Activated T-helper 17 cell treated with anti-CD3 and anti-CD28 coated beads, Interleukin-2, amount 50 U/mL, for 72 hours (primary cell): Measurements from ENCODE around the gene CALN1. TPM values are rescaled to one million over a fixed set of nuclear protein-coding genes. Genes with fewer than 3 reads are reported as not detected.
"Not testable (repeated sequence)": the region's sequence is repeated elsewhere in the genome, so short reads cannot be mapped to it uniquely, and the experiment has no call there.

Experiments
- ATAC-seq: fragments of 150-1000 bp; cut with Tn5 transposase; replicated peaks from 2 replicates; pipeline ENCODE4 v1.10.0; 2021; ENCODE audit warnings: mild to moderate bottlenecking, moderate library complexity
- H3K27ac Mint-ChIP-seq: one replicate; pipeline ENCODE4 v1.8.0; 2022; ENCODE audit warnings: mixed read lengths
- H3K27me3 Mint-ChIP-seq: one replicate; pipeline ENCODE4 v1.8.0; 2022; ENCODE audit warnings: mixed read lengths
- H3K36me3 Mint-ChIP-seq: one replicate; pipeline ENCODE4 v1.8.0; 2022; ENCODE audit warnings: low read depth, mild to moderate bottlenecking, mixed read lengths
- H3K4me1 Mint-ChIP-seq: one replicate; pipeline ENCODE4 v1.8.0; 2022; ENCODE audit warnings: mixed read lengths
- H3K4me3 Mint-ChIP-seq: one replicate; pipeline ENCODE4 v1.8.0; 2022; ENCODE audit warnings: mild to moderate bottlenecking, mixed read lengths
- H3K9me3 Mint-ChIP-seq: one replicate; pipeline ENCODE4 v1.8.0; 2022; ENCODE audit warnings: mixed read lengths
- total RNA-seq, 2 donors: library from RNA; stranded (reverse); gene quantifications; one replicate each; pipeline ENCODE4 v1.2.3, GENCODE V29; 2022

Gene CALN1
- total RNA-seq, 2 donors from 2014 or later: not detected

DNA sequence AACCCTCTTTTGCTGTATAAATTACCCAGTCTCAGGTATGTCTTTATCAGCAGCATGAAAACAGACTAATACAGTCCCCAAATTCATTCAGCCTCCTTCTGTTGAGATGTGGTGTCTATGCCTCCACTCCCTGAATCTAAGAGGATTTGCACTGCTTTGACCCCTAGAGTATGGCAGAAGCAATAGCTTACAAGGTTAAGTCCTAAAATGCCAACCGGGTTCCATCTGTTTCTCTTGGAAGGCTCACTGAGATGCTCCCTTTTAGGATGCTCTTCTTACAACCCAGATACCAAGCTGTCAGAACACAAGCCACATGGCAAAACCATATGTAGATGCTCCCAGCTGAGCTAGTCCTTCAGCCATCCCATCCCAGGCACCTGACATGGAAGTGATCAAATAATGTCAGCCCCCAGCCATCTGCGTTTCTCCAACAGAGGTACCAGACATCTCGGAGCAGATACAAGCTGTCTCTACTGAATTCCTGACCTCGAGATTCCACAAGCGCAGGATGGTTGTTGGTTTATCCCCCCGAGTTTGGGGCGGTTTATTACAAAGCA, 20.2 kb downstream of the CALN1 start:
- no peak overlapping the region for H3K27ac Mint-ChIP-seq
- peaks cover 9% of the 10 kb centered on the region for H3K9me3 Mint-ChIP-seq
- no peaks in the 10 kb centered on the region for H3K4me1 Mint-ChIP-seq
- no peaks in the 10 kb centered on the region for H3K27me3 Mint-ChIP-seq
- H3K36me3 Mint-ChIP-seq: no peaks in the 10 kb centered on the region
- H3K4me3 Mint-ChIP-seq: no peak overlapping the region
- ATAC-seq: no peak

DNA sequence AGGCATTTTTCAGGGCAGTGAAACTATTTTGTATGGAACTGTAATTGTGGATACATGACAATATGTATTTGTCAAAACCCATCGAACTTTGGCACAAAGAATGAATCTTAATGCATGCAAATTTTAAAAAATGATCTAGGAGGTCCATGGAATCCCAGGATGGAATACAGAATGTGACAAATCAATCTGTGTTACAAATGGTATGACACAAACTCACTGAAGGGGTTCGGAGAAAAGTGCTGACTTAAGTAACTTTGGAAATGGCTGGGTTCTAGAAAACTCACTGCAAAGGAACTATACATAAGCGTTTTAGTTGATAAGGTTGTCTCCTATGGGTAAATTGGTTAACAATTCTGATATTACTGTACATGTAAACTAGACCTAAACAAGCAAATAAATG, 26.0 kb downstream of the CALN1 start:
- H3K4me3 Mint-ChIP-seq: no peak overlapping the region
- no peak for ATAC-seq
- H3K36me3 Mint-ChIP-seq: no peaks in the 10 kb centered on the region
- H3K27me3 Mint-ChIP-seq: no peaks in the 10 kb centered on the region
- H3K4me1 Mint-ChIP-seq: no peaks in the 10 kb centered on the region
- H3K9me3 Mint-ChIP-seq: peaks cover 4% of the 10 kb centered on the region
- no peak overlapping the region for H3K27ac Mint-ChIP-seq

DNA sequence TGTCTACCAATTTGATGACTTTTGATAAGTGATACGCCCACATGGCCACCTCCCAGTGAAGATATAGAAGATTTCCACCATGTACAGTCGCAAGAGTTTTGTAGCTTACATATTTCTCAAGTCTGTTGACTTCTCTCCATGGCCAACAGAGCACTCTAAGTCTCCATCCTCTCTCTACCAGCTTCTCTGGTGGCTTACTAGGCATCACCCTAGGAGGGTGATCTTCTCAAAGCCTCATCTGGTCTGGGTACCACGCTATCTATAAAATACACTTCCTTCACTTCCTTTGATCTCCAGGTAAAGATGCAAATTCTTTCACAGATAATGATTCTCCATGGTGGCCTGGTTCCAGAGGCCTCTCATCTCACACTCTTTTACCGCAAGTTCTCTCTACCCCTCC, 49.9 kb downstream of the CALN1 start:
- Mint-ChIP-seq H3K9me3 (peaks cover 3% of the 10 kb centered on the region), H3K36me3 (no peaks in the 10 kb centered on the region), H3K4me1 (no peaks in the 10 kb centered on the region), H3K27ac (no peak overlapping the region), H3K27me3 (no peaks in the 10 kb centered on the region), H3K4me3 (no peak overlapping the region)
- no peak for ATAC-seq

DNA sequence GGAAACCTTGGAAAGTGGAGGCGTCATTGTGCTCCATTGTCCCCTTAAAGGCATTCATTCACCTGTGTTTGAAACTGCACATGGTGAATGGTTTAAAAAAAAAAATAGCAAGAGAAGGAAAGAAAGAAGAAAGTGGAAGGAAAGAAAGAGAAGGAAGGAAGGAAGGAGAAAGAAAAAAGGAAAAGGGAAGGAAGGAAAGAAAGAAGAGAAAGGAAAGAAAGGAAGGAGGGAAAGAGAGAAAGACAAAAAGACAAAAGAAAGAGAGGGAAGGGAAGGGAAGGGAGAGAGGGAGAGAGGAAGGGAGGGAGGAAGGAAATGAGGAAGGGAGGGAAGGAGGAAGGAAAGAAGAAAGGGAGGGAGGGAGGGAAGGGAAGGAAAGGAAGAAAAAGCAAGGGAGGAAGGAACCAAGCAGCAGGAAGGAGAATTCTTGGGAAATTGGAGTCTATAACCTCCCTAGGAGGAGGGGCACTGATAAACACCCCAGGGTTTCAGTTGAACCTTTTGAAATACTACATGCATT, 66.9 kb downstream of the CALN1 start:
- no peak overlapping the region for H3K27ac Mint-ChIP-seq
- H3K4me3 Mint-ChIP-seq: no peak overlapping the region
- peaks cover 8% of the 10 kb centered on the region for H3K27me3 Mint-ChIP-seq
- no peaks in the 10 kb centered on the region for H3K36me3 Mint-ChIP-seq
- peaks cover 4% of the 10 kb centered on the region for H3K9me3 Mint-ChIP-seq
- no peaks in the 10 kb centered on the region for H3K4me1 Mint-ChIP-seq
- ATAC-seq: no peak

DNA sequence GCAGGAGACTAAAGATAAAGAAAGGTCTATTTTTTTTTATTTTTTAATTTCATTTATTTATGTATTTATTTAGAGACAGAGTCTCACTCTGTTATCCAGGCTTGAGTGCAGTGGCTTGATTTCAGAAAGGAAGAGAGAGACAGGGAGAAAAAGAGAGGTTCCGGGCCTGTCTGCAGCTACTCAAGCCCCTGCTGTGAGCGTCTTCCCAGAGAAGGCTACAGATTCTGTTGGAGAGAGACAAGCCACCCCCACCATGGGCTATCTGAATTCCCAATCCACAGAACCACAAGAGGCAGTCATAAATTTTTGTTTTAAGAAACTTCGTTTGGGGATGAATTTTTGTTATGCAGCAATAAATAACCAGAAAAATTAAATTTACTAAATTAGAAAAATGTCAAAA, 68.1 kb downstream of the CALN1 start:
- Mint-ChIP-seq H3K9me3 (peaks cover 4% of the 10 kb centered on the region), H3K27ac (no peak overlapping the region), H3K4me3 (no peak overlapping the region), H3K36me3 (no peaks in the 10 kb centered on the region), H3K4me1 (no peaks in the 10 kb centered on the region), H3K27me3 (peaks cover 8% of the 10 kb centered on the region)
- no peak for ATAC-seq

DNA sequence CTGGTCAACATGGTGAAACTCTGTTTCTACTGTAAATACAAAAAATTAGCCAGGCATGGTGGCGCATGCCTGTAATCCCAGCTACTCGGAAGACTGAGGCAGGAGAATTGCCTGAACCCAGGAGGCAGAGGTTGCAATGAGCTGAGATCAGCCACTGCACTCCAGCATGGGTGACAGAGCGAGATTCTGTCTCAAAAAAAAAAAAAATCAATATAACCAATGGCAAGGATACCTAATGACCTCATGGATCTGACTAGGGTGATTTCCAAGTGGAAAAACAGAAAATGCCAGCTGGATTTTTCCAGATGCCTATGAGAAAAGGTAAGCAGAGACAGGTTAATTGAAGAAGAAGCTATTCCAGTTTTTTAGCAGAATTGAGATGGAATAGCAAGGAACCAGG, 68.8 kb downstream of the CALN1 start:
- H3K27me3 Mint-ChIP-seq, H3K4me1 Mint-ChIP-seq, H3K9me3 Mint-ChIP-seq, H3K27ac Mint-ChIP-seq, H3K4me3 Mint-ChIP-seq, ATAC-seq, H3K36me3 Mint-ChIP-seq: not testable (repeated sequence)

DNA sequence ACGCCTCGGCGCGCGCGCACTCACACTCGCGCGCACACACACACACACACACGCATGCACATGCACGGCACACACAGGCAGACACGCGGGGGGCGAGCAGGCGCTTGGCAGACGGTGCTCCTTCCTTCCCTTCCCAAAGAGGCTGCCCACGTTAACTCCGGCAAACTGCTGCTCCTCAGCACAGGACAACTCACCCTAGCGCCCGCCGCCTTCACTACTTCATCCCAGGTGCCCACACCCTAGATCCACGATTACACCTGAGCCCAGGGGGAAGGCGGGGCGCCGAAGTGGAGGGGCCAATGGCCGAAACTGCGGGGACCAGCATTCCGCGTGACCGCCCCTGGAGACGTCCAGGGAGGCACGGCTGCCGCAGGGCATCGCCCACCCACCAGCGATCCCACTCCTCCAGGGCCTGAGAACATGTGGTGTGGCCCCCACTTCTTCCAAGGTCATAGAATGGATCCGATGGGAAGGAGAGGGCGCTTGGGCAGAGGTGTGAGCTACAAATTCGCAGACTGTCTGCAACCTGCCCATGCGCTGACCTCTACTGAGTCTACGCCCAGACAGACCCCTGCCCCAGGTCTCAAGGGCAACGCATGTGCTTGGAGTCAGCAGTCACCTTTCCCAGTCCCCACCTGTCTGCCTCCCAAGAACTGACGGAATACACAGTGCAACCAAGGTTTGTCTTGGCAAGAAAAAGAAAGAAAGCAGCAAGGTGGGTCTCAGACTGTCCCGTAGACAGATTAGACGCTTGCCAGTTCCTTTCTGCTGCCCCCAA, 74.6 kb downstream of the CALN1 start:
- peaks cover 15% of the 10 kb centered on the region for H3K27me3 Mint-ChIP-seq
- H3K9me3 Mint-ChIP-seq: peaks cover 8% of the 10 kb centered on the region
- H3K36me3 Mint-ChIP-seq: no peaks in the 10 kb centered on the region
- no peak overlapping the region for H3K4me3 Mint-ChIP-seq
- no peaks in the 10 kb centered on the region for H3K4me1 Mint-ChIP-seq
- no peak overlapping the region for H3K27ac Mint-ChIP-seq
- no peak for ATAC-seq

DNA sequence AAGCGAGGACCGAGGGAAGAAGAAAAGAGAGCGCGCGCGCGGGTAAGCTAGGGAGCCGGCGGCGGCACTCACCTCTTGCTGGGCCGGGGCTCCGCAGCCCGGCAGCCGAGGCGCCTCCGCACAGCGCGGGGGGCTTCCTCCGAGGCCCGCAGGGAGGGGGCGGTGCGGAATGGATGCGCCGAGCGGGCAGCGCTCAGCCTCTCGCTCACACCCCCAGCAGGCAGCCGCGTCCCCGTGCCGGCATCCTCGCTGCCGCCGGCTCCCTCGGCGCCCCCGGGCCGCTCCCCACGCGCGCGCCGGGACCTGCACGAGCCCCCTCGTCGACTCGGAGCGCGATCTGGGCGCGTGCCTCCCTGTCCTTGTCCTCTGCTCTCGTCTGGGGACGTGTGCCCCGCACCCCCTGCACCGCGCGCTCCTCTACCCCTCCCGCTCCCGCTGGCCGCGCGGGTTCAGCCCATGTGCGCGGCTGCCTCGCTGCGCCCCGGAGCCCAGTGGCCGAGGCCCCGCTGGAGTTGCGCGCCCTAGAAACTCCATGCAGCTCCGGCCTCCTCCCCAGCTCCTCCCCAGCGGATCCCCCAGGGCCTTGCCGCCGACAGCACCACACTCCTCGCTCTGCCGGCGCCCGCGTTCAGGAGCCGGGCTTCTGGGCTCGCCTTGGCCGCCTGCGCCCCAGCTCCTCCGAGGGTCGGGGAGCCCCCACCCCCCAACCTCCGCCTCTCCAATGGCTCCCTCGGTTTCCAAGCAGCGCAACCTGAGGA, 75.3 kb downstream of the CALN1 start:
- Mint-ChIP-seq H3K9me3 (peaks cover 8% of the 10 kb centered on the region), H3K36me3 (no peaks in the 10 kb centered on the region), H3K4me3 (no peak overlapping the region), H3K4me1 (no peaks in the 10 kb centered on the region), H3K27me3 (peaks cover 15% of the 10 kb centered on the region), H3K27ac (no peak overlapping the region)
- no peak for ATAC-seq

DNA sequence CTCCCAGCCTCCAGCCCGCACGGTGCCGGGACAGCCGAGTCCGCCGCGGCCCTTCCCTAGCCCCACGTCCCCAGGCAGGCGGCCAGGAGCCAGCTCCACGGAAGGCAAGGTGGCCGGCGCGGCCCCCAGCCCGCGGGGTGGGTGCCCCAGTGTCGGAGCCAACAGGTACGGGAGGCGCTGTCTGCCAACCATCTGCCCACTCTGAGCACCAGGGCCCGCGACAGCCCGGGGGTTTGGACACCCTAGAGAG, 75.8 kb downstream of the CALN1 start:
- Mint-ChIP-seq H3K27me3 (peaks cover 15% of the 10 kb centered on the region), H3K27ac (no peak overlapping the region), H3K36me3 (no peaks in the 10 kb centered on the region), H3K4me3 (no peak overlapping the region), H3K4me1 (no peaks in the 10 kb centered on the region), H3K9me3 (peaks cover 8% of the 10 kb centered on the region)
- no peak for ATAC-seq

DNA sequence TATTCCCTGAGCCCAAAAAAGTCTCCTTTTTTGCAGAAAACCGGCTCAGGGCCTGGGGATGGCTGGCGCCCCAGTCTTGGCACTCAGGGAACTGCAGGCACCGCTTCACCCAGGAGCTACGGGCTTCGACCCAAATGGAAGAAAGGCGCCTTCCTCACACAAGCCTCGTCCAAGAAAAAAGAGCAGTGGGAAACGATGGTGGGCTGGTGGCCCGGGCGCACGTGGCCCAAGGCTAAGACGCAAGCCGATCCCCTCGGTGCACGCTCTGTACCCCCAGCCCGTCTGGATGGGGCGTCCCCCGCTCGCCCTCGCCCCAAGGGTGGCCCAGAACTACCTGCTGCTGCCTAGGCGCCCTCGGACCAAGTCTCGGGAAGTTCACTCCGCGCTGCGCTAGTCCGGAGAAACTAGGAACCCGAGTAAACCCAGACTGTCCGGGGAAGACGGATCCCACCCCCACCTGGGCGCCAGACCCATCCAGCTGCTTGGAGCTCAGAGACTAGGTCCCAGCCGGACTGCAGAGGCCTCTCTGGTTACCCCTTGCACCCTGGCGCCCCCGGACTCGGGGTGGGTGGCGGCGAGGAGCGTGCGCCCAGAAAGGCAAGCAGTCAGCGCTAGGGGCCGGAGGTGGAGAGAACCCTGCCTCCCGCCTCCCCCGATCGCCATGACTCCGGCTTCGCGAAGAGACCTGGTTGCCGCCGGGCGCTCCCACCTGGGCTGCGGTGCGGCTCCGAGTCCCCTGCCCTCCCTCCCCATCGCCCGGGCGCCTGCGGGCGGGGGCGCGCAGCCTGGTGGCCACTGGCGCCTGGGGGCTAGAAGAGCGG, 76.4 kb downstream of the CALN1 start:
- Mint-ChIP-seq H3K27me3 (peaks cover 15% of the 10 kb centered on the region), H3K36me3 (no peaks in the 10 kb centered on the region), H3K27ac (no peak overlapping the region), H3K4me1 (no peaks in the 10 kb centered on the region), H3K4me3 (no peak overlapping the region), H3K9me3 (peaks cover 8% of the 10 kb centered on the region)
- no peak for ATAC-seq

DNA sequence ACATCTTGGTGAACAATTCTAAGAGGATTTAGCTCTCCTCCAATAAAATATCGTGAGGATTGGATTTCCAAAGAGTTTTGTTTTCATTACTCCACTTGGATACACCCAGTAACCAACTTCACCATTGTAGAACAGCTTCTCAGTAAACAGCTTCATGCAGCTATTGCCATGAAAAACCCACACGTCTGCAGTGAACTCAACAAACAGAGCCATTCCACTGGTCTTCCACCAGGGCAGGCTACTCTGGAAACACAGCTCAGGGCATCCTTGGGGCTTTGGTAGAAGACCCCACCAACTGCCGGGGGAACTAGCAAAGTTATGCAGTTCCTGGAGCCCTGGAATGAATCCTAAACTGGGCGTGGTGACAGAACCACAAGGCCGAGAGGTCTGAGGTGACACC, 77.4 kb downstream of the CALN1 start:
- Mint-ChIP-seq H3K27ac (no peak overlapping the region), H3K36me3 (no peaks in the 10 kb centered on the region), H3K27me3 (peaks cover 15% of the 10 kb centered on the region), H3K4me1 (no peaks in the 10 kb centered on the region), H3K9me3 (peaks cover 8% of the 10 kb centered on the region), H3K4me3 (no peak overlapping the region)
- ATAC-seq: no peak

DNA sequence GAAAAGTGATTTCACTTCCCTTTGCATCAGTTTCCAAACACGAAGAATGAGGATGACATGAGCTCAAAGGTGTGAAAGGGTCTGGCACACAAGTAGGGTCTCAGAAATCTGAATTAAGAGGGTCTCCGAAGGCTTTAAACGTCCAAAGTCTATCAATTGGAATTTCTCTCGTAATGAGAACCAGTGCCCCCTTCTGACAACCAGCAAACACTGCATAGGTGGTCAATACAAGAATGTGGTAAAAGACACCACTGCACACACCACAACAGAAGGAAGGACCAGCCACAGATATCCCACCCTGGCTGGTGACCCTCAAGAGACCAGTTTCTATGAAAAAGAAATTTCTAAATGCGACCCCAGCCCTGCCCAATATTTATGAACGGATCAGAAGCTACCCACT, 78.1 kb downstream of the CALN1 start:
- peaks cover 8% of the 10 kb centered on the region for H3K9me3 Mint-ChIP-seq
- no peak overlapping the region for H3K4me3 Mint-ChIP-seq
- H3K36me3 Mint-ChIP-seq: no peaks in the 10 kb centered on the region
- H3K27ac Mint-ChIP-seq: no peak overlapping the region
- H3K27me3 Mint-ChIP-seq: peaks cover 15% of the 10 kb centered on the region
- ATAC-seq: no peak
- H3K4me1 Mint-ChIP-seq: no peaks in the 10 kb centered on the region

DNA sequence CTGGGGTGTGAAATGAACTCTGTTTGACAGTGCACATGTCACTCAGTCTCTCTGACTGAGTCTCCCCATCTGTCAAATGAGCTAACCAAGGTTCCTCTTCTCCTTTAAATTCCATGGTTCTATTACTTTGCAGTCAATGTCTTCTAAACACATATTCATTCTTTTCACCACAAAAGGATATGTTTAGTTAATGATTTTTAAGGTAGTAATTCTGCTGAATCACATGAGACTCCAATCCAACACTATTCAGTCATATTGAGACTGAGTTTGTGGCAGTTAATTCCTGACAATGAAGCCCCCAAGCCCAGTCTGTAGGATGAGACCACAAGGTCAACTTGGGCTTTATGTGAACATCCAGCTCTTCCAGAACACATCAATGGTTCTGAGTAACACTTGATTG, 85.3 kb downstream of the CALN1 start:
- no peak overlapping the region for H3K4me3 Mint-ChIP-seq
- peaks cover 5% of the 10 kb centered on the region for H3K9me3 Mint-ChIP-seq
- no peak overlapping the region for H3K27ac Mint-ChIP-seq
- ATAC-seq: no peak
- no peaks in the 10 kb centered on the region for H3K36me3 Mint-ChIP-seq
- no peaks in the 10 kb centered on the region for H3K27me3 Mint-ChIP-seq
- H3K4me1 Mint-ChIP-seq: no peaks in the 10 kb centered on the region

DNA sequence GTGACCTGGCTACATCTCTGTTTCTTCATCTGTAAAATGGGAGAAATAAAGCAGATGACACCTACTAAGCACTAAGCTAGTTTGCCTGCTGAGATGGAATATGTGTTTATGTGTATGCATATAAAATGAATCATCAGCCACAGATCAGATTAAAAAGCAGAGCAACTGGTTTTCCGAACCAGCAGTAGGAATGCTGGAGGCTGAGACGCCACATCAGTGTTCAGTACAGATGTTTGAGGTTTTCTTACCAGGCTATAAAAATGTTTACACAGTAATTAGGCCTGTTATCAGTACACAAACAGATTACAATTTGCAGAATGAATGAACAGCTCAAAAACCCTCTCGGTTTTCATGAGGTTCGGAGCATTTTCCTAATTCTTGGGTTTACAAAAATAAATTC, 85.8 kb downstream of the CALN1 start:
- no peak for ATAC-seq
- Mint-ChIP-seq H3K4me1 (no peaks in the 10 kb centered on the region), H3K27ac (no peak overlapping the region), H3K4me3 (no peak overlapping the region), H3K27me3 (no peaks in the 10 kb centered on the region), H3K36me3 (no peaks in the 10 kb centered on the region), H3K9me3 (peaks cover 5% of the 10 kb centered on the region)
